GM10266 (cell line): ENCODE results near the gene AKAP13.

ENCODE experiments used
- DNase-seq: peaks from one replicate; pipeline ENCODE4 v3.0.0; 2012; ENCODE audit errors: extremely low spot score
- CTCF ChIP-seq: IDR thresholded peaks from 2 replicates; pipeline ENCODE4 v1.5.1; 2012; ENCODE audit warnings: mild to moderate bottlenecking, low read depth; ENCODE audit not compliant: control insufficient read depth, insufficient read depth; ENCODE audit errors: missing control alignments

The AKAP13 gene

DNA sequence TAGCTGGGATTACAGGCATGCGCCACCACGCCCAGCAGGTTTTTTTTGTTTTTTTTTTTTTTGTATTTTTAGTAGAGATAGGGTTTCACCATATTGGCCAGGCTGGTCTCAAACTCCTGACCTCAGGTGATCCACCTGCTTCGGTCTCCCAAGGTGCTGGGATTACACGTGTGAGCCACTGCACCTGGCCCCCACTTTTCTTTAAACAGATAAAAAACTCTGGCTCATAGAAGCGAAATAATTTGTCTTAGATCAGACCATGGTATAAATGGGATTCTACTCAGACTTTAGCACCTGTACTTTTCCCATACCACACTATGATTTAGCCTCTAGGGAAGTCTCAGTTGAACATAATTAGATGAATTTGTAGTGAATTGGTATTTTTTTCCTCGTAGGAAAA is 182.4 kb downstream of the AKAP13 start:
- no peak for DNase-seq
- TF ChIP-seq CTCF = no peak

DNA sequence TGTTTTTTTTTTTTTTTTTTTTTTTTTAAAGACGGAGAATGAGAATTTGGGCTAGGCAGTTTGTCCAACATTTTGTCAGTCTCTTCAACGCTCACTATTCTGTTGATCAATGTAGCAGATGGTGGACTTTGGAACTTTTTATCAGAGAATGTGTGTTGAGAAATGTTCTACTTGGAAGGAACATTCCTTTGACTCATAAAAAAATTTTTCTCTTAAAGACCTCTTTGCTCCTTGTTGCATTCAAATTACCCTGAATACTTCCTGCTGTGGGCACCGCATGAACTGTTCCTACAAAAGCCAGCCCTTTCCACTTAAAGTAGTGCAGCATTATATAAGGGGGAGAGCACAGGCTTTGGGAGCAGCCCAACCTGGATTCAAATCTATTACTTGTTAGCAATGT is 182.9 kb downstream of the AKAP13 start:
- no peak for DNase-seq
- no peak for TF ChIP-seq CTCF

- no peak for DNase-seq
- TF ChIP-seq CTCF = no peak
These were observed 183.3 kb downstream of the AKAP13 start for GRCh38 chr15:85563731-85564130.

GRCh38 chr15:85564686-85565085 is 184.3 kb downstream of the AKAP13 start:
- TF ChIP-seq CTCF = no peak
- no peak for DNase-seq

- TF ChIP-seq CTCF = no peak
These were observed 187.9 kb downstream of the AKAP13 start for GRCh38 chr15:85568261-85568808.

DNA sequence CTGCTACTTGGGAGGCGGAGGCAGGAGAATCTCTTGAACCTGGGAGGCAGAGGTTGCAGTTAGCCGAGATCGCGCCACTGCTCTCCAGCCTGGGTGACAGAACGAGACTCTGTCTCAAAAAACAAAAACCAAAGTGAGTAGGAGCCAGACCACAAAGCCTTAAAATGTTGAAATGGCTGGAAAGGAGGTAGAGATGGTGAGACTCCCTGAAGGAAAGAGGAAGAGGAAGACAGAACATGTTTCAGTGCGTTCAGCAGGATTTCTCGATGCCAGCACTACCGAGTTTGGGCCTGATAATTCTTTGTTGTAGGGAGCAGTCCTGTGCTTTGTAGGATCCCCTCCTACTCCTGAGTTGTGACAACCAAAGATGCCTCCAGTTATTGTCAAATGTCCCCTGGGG is 189.9 kb downstream of the AKAP13 start:
- TF ChIP-seq CTCF = no peak
- no peak for DNase-seq

More at GRCh38 chr15:85568261-85568808, 187.9 kb downstream of the AKAP13 start:
- no peak for DNase-seq

DNA sequence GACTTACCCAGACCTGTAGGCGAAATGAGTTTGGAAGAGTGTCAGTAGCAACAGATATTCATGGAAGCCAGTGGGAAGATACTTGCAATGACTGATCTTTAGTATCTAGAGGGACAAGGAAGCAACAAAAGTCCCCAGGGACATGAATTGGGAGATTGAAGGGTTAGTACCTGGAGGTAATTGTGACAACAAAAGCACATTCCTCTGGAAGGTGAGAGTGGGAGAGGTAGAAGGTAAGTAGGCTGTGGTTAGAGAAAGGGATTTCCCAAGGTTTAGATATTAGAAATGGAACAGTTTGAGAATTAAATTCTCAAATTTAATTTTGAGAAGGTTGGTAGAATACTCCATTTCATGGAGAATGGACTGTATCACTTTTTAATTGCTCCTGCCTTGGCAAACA is 191.4 kb downstream of the AKAP13 start:
- TF ChIP-seq CTCF = no peak

More for the DNA sequence above, 191.4 kb downstream of the AKAP13 start:
- no peak for DNase-seq
